Gastroesophageal sphincter (tissue), 4 donors: ENCODE data around the gene FAM135A. TPM values are rescaled to one million over a fixed set of nuclear protein-coding genes. Genes with fewer than 3 reads are reported as not detected.
"Not testable (repeated sequence)": the region's sequence is repeated elsewhere in the genome, so short reads cannot be mapped to it uniquely, and the experiment has no call there.

Experiments used
- ATAC-seq: fragments of 150-250 bp; one replicate; pipeline ENCODE4 v1.9.1; 2016; ENCODE audit warnings: mild to moderate bottlenecking, moderate library complexity
- H3K27ac ChIP-seq, 4 donors: fragments of 200-600 bp; sonication (generic) in 3 of 4; 1 replicate in 3 of 4; 2 replicates in 1 of 4; pipeline ENCODE4 v1.5.1; 2016 to 2019
- H3K27me3 ChIP-seq: fragments of 200-600 bp; sonication (generic); one replicate; pipeline ENCODE4 v1.5.1; 2019
- H3K36me3 ChIP-seq, 2 donors: fragments of 200-600 bp; sonication (generic); one replicate each; pipeline ENCODE4 v1.5.1; 2019; ENCODE audit warnings: control low read depth in 1 of 2
- H3K4me1 ChIP-seq, 3 donors: fragments of 200-600 bp; sonication (generic); 1 replicate in 2 of 3; 2 replicates in 1 of 3; pipeline ENCODE4 v1.5.1; 2016 to 2019; ENCODE audit warnings: control low read depth in 2 of 3
- H3K4me3 ChIP-seq, 2 donors: fragments of 200-600 bp; sonication (generic); one replicate each; pipeline ENCODE4 v1.5.1; 2019; ENCODE audit warnings: mild to moderate bottlenecking in 1 of 2, moderate library complexity in 1 of 2
- H3K9me3 ChIP-seq, 3 donors: fragments of 200-600 bp; sonication (generic); one replicate each; pipeline ENCODE4 v1.5.1; 2017 to 2019; ENCODE audit warnings: control low read depth in 2 of 3
- EP300 ChIP-seq: sonication (generic); formaldehyde crosslinking; IDR thresholded peaks from one replicate; pipeline ENCODE4 v1.6.1; 2017; ENCODE audit warnings: antibody characterized with exemption, mild to moderate bottlenecking
- POLR2A ChIP-seq, 2 donors: fragments of 450-650 bp; IDR thresholded peaks; one replicate each; pipeline ENCODE4 v1.6.1; 2017; ENCODE audit warnings: antibody characterized with exemption in 2 of 2, mild to moderate bottlenecking in 2 of 2, moderate library complexity in 1 of 2
- POLR2AphosphoS5 ChIP-seq: sonication (generic); formaldehyde crosslinking; IDR thresholded peaks from one replicate; pipeline ENCODE4 v1.6.1; 2017; ENCODE audit warnings: antibody characterized with exemption
- WGBS, 2 donors: methylation state at CpG; one replicate each; pipeline ENCODE4 v1.1.5; 2018; ENCODE audit warnings: low coverage in 1 of 2; 5-methylcytosine and 5-hydroxymethylcytosine counted together
- total RNA-seq, 4 donors: library from RNA; depleted of rRNA; stranded (reverse); fragments of >200 nt; gene quantifications; one replicate each; pipeline ENCODE4 v1.1.0, GENCODE V29; 2016
- TF ChIP-seq, protein P1 (sequence below), 4 experiments: fragments of 200-600 bp in 2 of 4; fragments of 450-650 bp in 2 of 4; sonication (generic) in 1 of 4; IDR thresholded peaks; one replicate each; pipeline ENCODE4 v1.5.1; 2017 to 2019; ENCODE audit warnings: antibody characterized with exemption in 4 of 4, mild to moderate bottlenecking in 2 of 4, moderate library complexity in 2 of 4

The FAM135A gene
- total RNA-seq, 4 donors from 2014 or later, result 15.4 to 37.0 (median 29.9) TPM

DNA sequence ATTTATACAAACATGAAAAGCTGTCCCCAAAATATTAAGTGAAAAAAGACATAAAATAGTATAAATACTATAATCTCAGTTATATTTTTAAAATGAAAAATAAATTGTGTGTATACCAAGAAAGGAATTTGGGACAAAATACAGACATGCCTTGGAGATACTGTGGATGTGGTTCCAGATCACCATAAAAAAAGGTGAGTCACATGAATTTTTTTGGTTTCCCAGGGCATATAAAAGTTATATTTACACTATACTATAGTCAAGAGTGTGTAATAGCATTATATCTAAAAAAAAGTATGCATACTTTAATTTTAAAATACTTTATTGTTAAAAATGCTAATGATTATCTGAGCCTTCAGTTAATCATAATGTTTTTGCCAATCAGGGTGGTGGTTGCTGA is 136.0 kb downstream of the FAM135A start:
- no peaks in the 10 kb centered on the region for H3K9me3 ChIP-seq
- H3K4me3 ChIP-seq, result no peak overlapping the region
- ATAC-seq, result no peak
- H3K27me3 ChIP-seq, result no peaks in the 10 kb centered on the region
- peaks cover 0 to 9% (median 0%) of the 10 kb centered on the region in 3 donors for H3K4me1 ChIP-seq
- H3K36me3 ChIP-seq, result peaks cover 0 to 15% of the 10 kb centered on the region in 2 donors
- H3K27ac ChIP-seq, result no peak overlapping the region
- TF ChIP-seq, protein P1, sequence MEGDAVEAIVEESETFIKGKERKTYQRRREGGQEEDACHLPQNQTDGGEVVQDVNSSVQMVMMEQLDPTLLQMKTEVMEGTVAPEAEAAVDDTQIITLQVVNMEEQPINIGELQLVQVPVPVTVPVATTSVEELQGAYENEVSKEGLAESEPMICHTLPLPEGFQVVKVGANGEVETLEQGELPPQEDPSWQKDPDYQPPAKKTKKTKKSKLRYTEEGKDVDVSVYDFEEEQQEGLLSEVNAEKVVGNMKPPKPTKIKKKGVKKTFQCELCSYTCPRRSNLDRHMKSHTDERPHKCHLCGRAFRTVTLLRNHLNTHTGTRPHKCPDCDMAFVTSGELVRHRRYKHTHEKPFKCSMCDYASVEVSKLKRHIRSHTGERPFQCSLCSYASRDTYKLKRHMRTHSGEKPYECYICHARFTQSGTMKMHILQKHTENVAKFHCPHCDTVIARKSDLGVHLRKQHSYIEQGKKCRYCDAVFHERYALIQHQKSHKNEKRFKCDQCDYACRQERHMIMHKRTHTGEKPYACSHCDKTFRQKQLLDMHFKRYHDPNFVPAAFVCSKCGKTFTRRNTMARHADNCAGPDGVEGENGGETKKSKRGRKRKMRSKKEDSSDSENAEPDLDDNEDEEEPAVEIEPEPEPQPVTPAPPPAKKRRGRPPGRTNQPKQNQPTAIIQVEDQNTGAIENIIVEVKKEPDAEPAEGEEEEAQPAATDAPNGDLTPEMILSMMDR (IDR thresholded peaks at IDR 0.05), result no peak
- TF ChIP-seq POLR2A (IDR thresholded peaks at IDR 0.05), result no peak
- no peak for TF ChIP-seq EP300
- no peak for TF ChIP-seq POLR2AphosphoS5

DNA sequence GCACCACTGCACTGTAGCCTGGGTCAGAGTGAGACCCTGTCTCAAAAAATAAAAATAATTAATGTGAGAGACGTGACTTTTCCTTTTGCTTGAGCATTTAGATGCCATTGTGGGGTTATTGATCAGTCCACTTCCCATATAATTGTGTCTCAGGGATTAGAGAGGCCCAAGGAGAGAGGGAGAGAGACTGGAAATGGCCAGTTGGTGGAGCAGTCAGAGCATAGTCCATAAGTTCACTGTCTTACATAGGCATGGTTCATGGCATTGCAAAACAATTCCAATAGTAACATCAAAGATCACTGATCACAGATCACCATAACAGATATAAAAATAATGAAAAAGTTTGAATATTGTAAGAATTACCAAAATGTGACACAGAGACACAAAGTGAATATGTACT is 138.3 kb downstream of the FAM135A start:
- no peak for ATAC-seq
- no peaks in the 10 kb centered on the region for H3K9me3 ChIP-seq
- peaks cover 0 to 9% (median 0%) of the 10 kb centered on the region in 3 donors for H3K4me1 ChIP-seq
- peaks cover 0 to 11% of the 10 kb centered on the region in 2 donors for H3K36me3 ChIP-seq
- H3K27ac ChIP-seq, result no peak overlapping the region
- TF ChIP-seq POLR2AphosphoS5 (no peak), EP300 (no peak), POLR2A (IDR thresholded peaks at IDR 0.05) (no peak)
- TF ChIP-seq, protein P1 (IDR thresholded peaks at IDR 0.05), result no peak
- H3K27me3 ChIP-seq, result no peaks in the 10 kb centered on the region
- WGBS, 2 donors, result 86% methylated on average over 1 of the region's 1 CpG; no CpG with 5 or more reads in 1 of the 2 donors
- H3K4me3 ChIP-seq, result no peak overlapping the region

DNA sequence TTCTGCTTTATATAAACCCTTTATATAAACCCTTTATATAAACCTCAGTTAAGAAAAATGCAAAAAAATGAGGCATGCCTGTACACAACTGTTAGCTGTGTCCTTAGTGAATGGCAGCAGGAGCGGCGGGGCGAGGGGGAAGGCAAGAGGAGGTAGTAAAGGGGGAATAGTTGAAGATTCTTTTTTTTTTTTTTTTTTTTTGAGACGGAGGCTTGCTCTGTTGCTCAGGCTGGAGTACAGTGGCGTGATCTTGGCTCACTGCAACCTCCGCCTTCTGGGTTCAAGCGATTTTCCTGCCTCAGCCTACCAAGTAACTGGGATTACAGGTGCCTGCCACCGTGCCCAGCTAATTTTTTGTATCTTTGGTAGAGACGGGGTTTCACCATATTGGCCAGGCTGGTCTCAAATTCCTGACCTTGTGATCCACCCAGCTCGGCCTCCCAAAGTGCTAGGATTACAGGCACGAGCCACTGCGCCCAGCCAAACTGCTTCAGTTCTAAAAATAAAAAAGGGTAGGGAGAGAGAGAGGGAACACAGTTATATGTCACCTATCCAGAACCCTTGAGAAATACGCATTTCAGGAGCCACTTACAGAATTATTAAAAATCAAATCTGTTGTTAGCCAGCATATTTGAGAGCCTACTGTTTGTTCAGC is 139.1 kb downstream of the FAM135A start:
- peaks cover 0 to 16% of the 10 kb centered on the region in 2 donors for H3K36me3 ChIP-seq
- not testable (repeated sequence) for H3K27me3 ChIP-seq, H3K4me1 ChIP-seq, H3K9me3 ChIP-seq, H3K4me3 ChIP-seq
- peak overlapping the region in 1 of 4 donors; percentile 19 for H3K27ac ChIP-seq
- 55 to 75% methylated on average over 6 to 12 of the region's 13 CpGs for WGBS, 2 donors
- ATAC-seq, result peak; percentile 31

DNA sequence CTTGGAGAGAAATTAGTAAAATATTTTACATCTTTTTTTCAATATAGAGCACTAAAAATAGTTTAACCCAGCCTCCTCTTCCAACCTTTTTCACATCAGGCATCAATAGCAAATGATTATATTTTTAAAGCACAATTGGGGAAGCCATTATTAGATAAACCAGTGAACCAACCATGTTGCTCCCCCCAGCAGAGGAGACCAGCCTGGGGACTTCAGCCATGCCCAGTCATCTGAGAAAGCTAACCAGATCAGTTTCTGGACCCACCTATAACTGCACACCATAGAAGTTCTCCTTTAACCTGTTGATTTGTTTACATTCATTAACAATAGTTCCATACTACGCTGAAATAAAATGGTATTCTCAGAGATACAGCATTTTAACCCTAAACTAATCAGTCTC is 139.7 kb downstream of the FAM135A start:
- Histone ChIP-seq H3K36me3 (peaks cover 0 to 21% of the 10 kb centered on the region in 2 donors), H3K9me3 (no peaks in the 10 kb centered on the region), H3K4me3 (no peak overlapping the region), H3K27ac (no peak overlapping the region), H3K27me3 (no peaks in the 10 kb centered on the region), H3K4me1 (peaks cover 0 to 9% (median 0%) of the 10 kb centered on the region in 3 donors)
- 93 to 100% methylated on average over 1 of the region's 1 CpG for WGBS, 2 donors
- no peak for ATAC-seq
- TF ChIP-seq, protein P1 (IDR thresholded peaks at IDR 0.05), result no peak
- TF ChIP-seq POLR2AphosphoS5 (no peak), EP300 (no peak), POLR2A (IDR thresholded peaks at IDR 0.05) (no peak)

DNA sequence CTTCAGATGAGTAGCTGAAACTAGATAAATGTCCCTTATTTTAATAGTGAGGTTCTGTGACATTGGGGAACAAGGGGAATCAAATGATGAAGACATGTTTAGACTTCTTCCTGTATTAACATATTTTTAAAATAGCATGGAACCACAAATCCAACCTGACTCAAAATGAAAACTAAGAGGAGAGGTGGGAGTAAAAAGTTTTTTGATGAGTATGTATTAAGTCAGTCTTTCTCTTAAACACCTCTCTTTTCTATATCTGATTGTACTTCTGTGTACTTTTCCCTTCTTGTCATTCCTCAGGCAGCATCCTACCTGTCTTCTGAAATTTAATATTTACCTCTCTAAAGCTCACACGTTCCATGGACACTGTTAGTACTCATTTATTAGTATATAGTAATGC is 144.7 kb downstream of the FAM135A start:
- Histone ChIP-seq H3K4me1 (peaks cover 0 to 3% (median 0%) of the 10 kb centered on the region in 3 donors), H3K36me3 (peaks cover 0 to 17% of the 10 kb centered on the region in 2 donors), H3K27ac (no peak overlapping the region), H3K9me3 (no peaks in the 10 kb centered on the region), H3K4me3 (no peak overlapping the region), H3K27me3 (no peaks in the 10 kb centered on the region)
- TF ChIP-seq POLR2AphosphoS5 (no peak), POLR2A (IDR thresholded peaks at IDR 0.05) (no peak), EP300 (no peak)
- TF ChIP-seq, protein P1 (IDR thresholded peaks at IDR 0.05), result no peak
- no peak for ATAC-seq
- 25 to 82% methylated on average over 1 of the region's 1 CpG for WGBS, 2 donors

DNA sequence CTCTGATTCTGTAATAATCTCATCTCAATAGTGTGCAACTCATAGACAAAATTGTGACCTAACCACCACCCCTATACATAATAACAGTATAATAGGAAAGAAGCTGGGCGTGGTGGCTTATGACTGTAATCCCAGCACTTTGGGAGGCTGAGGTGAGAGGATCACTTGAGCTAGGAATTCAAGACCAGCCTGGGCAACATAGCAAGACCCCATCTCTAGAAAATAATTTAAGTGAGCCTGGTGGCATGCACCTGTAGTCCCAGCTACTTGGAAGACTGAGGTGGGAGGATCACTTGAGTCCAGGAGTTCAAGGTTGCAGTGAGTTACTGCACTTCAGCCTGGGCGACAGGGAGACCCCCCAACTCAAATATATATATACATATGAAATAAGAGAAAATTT is 149.1 kb downstream of the FAM135A start:
- H3K36me3 ChIP-seq, result peaks cover 0 to 12% of the 10 kb centered on the region in 2 donors
- H3K27me3 ChIP-seq, H3K27ac ChIP-seq, H3K9me3 ChIP-seq, H3K4me3 ChIP-seq, ATAC-seq, H3K4me1 ChIP-seq: not testable (repeated sequence)
- 70 to 93% methylated on average over 2 of the region's 2 CpGs for WGBS, 2 donors
